ENCODE measurements around the gene FBXO41.
"Not testable (repeated sequence)": the region's sequence is repeated elsewhere in the genome, so short reads cannot be mapped to it uniquely, and the experiment has no call there.

The FBXO41 gene

GRCh38 chr2:73289304-73289703, 5.0 kb upstream of the FBXO41 start:
- no peak for DNase-seq

GRCh38 chr2:73286134-73286655, 1.9 kb upstream of the FBXO41 start:
- no peak for DNase-seq

DNA sequence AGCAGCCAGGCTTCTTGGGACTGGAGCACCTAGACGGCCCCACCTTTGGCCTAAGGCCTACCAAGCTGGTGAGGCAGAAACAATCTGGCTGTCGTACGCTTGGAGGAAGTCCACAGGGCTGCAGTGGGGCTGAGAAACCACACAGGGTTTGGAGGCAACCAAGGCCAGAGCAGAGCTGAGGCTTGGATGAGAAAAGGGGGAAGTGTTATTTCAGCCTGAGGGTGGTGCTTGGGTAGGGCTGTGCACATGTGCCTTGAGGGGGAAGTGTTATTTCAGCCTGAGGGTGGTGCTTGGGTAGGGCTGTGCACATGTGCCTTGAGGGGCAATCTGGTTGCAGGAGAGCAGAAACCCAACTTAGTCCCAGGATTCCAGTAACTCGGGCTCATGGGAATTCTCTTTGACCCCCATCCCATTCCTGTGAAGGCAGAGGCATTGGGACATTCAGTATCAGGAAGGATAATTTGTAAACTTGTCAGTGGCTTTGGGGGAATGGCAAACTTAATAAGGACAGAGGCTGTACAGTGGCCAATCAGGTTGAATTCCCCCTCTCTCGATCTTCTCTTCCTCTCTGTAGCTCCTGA, 971 bp upstream of the FBXO41 start:
- peak; percentile 86 for DNase-seq

- no peak for DNase-seq
Observed at GRCh38 chr2:73283545-73284295, 558 bp downstream of the FBXO41 start.

DNA sequence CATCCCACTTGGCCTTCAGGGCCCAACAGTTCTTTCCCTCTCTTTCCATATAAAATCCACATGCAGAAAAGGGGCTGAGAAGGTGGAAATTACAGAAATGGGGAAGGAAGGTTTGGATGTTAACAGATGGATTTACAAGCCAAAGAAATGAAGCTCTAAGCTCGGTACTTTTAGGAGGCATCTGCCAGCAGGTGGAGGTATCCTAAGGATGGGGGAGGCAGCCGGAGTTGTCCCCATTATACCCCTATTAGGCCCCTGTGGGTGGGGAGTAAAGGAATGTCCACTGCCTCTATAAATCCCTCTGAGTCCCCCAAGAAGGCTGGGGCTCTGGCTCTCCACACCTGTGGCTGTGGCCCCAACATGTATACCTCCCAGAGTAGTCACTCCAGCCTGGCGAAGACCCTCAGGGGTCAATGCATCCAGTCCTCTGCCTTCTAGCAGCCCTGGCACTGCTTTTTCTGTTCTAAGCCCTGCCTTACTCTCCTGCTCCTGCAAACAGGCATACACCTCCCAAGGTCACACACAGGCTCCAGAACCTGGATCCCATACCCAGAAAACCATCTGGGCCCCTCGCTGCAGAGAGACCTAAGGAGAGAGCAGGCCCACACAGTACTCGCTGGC, 1.2 kb downstream of the FBXO41 start:
- DNase-seq: no peak

DNA sequence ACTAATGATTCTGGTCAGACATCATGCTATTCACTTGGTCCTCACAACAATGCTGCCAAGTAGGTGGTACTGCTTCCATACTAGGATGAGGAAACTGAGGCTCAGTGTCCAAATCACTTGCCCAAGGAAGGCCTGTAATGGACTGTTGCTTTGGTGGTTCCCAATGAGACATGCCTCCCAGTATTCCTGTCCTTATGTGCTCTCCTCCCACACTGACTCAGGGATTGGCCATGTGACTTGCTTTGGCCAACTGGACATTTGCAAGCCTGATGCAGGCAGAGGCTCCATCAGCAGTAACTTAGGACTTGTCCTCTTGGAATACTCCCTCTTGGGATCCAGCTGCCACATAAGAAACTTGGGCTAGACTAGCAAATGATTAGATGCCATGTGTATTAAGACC, 3.0 kb downstream of the FBXO41 start:
- no peak for DNase-seq

GRCh38 chr2:73279852-73280251, 4.4 kb downstream of the FBXO41 start:
- DNase-seq: no peak

- DNase-seq: no peak
Observed at GRCh38 chr2:73272270-73272669, 12.0 kb downstream of the FBXO41 start.

GRCh38 chr2:73269686-73270465, 14.4 kb downstream of the FBXO41 start:
- no peak for DNase-seq

DNA sequence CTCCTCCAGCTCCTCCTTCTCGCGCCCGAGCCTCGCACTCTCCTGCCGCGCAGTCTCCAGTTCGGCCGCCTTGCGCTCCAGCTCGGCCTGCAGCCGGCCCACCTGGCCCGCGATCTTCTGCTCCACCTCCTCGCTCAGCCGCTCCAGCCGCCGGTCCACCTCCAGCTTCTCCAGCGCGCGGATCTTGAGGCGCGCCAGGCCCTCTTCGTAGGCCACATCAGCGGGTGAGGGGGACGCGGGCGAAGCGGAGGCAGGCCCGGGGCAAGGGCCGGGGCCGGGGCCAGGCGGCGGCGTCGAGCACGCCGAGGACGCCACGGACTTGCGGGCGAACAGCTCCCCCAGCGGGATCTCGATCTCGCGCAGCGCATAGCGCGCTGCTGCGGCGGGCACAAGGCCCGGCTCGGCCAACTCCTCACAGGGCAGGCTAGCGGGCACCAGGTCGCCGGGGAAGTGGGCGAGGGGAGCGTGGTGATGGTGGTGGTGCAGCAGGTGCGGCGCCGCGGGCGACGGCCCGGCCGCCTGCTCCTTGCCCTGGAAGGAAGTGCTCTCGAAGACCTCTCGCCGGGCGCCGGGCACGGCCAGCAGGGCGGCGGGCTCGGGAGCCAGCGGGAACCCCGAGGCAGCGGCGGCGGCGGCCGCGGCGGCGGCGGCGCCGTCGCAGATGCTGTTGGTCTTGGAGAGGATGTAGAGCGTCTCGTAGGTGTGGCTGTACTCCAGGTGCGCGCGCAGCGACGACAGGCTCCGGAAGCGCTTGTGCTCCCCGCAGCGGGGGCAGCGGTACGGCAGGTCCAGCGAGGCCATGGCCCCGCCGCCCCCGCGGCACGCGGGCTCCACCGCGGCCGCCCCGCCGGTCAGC, 15.2 kb downstream of the FBXO41 start:
- no peak for DNase-seq

- DNase-seq: no peak
Observed at GRCh38 chr2:73268366-73268829, 15.9 kb downstream of the FBXO41 start.

DNA sequence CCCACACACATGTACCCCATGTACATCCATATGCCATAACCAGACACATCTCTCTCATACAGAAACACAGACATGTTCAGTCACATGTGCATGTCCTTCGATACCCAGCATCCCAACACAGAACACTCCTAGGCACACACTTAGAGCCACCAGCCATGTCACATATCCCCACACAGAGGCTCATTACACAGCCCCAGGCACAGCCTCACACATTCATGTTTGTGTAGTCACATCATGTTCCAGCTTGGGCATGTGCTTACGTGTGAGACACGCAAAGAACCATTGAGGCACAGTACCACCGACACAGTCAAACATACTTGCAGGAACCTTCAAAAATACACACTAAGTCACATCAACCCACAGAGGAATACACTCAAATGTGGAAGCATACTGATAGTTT, 17.3 kb downstream of the FBXO41 start:
- DNase-seq: no peak

- no peak for DNase-seq
Observed at GRCh38 chr2:73266061-73266901, 18.0 kb downstream of the FBXO41 start.

DNA sequence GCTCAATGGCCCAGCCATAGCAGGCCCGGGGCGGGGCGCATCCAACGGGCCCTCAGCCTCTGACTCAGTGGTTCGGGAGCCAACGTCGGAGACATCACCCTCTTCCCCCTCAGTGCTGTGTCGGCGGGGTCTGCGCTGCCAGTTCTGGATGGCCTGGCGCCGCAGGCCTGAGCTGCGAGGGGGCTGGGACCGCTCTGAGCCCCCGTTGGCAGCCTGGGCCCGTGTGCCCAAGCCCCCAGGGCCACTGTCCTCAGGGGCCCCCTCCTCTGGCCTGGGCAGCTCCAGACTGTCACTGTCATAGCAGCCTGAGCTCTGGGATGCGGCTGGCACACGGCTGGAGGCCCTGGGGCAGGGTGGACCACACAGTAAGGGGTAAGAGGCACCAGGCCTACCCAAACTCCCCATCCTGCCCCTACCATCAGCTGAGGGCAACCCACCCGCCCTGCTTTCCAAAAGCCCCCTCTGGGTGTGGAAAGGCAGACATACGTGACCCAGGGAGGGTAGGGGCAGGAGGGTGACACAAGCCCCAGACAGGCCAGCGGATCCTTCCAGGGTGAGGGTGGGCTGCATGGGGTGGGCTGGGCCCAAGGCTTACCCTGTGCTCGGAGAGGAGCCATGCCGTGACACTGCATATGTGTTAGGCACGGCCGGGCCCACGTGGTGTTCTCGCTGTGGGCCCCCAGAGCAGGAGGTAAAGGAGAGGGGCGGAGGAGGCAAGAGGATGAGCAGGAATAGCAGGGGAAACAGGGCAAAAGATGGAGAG, 18.8 kb downstream of the FBXO41 start:
- no peak for DNase-seq

- DNase-seq: no peak
Observed at GRCh38 chr2:73264783-73265182, 19.5 kb downstream of the FBXO41 start.

- no peak for DNase-seq
Observed at GRCh38 chr2:73264332-73264606, 20.0 kb downstream of the FBXO41 start.

DNA sequence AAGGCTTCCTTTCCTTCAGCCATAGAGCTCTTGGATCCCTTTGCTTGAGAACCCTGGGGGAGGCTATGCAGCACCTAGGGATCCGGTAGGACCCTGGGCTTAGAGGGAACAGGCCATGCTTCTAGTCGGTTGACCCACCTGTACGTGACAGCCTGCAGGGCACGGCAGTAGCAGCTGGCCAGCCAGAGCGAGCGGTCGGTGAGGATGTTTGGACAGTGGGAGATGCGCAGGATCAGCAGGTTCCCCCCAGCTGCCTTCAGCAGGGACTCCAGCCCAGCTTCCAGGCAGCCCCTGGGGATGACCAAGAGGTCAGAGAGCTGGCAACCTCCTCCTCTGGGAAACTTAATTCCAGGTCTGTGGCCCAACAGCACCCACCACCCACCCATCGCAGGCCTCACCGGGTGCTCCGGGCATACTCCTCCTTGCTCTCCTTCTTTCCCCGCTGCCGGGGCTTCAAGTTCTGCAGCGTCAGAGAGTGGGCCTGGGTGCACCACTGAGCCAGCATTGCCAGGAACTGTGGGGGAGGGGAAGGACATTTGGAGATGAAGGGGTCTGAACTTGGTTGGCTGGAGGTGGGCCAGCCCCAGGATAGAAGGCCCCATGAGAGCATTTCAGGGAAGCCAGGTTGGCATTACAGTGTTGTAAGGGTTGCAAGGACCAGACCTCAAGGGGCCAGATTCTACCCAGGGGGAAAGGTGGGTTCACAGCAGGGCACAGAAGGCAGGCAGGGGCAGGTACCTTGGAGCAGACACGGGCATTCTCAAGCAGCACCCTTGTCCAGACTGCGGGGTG, 20.5 kb downstream of the FBXO41 start:
- no peak for DNase-seq

- not testable (repeated sequence) for DNase-seq
Observed at GRCh38 chr2:73262691-73263429, 21.4 kb downstream of the FBXO41 start.

DNA sequence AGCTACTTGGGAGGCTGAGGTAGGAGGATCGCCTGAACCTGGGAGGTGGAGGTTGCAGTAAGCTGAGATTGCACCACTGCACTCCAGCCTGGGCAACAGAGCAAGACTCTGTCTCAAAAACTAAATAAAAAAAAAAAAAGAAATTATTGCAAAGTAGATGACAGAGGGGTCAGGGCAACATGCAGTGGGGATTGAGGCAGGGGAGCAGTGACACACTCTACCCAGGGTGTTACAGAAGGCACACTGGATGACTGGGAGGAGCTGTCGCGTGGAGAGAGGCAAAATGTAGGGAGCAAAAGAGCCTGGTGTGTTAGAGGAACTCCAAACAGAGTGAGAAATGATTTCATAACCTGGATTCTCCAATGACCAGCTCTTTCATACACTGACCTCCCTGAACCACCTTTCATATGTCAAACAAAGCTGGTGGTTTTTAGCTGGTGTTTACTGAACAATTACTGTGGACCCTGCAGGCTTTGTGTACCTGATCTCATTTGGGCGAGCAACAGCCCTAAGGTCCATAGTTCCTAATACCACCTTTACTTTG, 22.1 kb downstream of the FBXO41 start:
- no peak for DNase-seq
